ENCODE results near the gene ASB16.

DNA sequence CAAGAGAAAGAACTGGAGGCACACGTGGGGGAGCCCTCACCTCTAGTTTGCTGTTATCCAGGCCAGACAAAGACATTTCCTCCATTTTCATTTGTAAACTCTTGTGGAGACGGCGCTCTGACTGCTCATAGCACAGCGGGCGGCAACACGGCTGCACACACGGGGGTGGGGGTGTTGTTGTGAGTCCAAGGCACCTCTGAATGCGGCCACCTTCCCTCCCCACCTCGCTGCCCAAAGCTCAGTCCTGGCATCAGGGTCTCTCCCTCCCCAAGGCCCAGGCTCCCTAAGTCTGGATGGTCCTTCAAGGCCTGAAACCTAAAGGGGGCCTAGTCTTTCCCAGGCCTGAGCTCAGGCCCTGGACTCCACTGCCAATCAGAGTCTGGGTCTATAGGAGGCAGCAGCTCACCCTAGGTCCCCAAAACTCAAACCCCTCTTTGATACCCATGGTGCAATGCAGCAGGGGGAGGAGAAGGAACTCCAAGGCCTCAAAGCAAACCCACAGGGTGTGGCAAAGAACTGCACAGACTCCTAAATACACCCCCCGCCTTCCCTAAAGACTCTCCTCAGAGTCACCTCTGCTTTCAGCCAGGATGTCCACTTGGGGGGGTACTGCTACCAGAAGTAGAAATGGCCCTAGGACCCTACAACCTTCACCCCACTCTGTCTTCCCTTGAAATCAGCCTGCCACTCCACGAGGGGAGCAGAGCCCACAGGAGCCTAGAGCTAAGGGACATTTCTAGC lies 27.6 kb downstream of the ASB16 start:
- TF ChIP-seq, protein P1, sequence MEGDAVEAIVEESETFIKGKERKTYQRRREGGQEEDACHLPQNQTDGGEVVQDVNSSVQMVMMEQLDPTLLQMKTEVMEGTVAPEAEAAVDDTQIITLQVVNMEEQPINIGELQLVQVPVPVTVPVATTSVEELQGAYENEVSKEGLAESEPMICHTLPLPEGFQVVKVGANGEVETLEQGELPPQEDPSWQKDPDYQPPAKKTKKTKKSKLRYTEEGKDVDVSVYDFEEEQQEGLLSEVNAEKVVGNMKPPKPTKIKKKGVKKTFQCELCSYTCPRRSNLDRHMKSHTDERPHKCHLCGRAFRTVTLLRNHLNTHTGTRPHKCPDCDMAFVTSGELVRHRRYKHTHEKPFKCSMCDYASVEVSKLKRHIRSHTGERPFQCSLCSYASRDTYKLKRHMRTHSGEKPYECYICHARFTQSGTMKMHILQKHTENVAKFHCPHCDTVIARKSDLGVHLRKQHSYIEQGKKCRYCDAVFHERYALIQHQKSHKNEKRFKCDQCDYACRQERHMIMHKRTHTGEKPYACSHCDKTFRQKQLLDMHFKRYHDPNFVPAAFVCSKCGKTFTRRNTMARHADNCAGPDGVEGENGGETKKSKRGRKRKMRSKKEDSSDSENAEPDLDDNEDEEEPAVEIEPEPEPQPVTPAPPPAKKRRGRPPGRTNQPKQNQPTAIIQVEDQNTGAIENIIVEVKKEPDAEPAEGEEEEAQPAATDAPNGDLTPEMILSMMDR (conservative IDR thresholded peaks at IDR 0.05 in 1 of 2, IDR thresholded peaks at IDR 0.05 in 1 of 2; ENCODE audit: extremely low read depth in 1 of 2, insufficient read depth in 1 of 2, low read depth in 1 of 2, low read length in 2 of 2): peak in 1 of 2 donors; percentile 39
- TF ChIP-seq EZH2 (IDR thresholded peaks at IDR 0.05; ENCODE audit: borderline replicate concordance, low read length): no peak
